22Rv1 (cell line): ENCODE measurements around the gene ECT2L.

Experiments used
- CTCF ChIP-seq: fragments of 450-650 bp; IDR thresholded peaks from 2 replicates; pipeline ENCODE4 v1.5.1; 2017; ENCODE audit warnings: mild to moderate bottlenecking
- ZFX ChIP-seq: fragments of 450-650 bp; IDR thresholded peaks from 2 replicates; pipeline ENCODE4 v1.6.1; 2017; ENCODE audit warnings: antibody characterized with exemption, borderline replicate concordance

- no peak for TF ChIP-seq CTCF
- TF ChIP-seq ZFX = no peak
These were observed 66.6 kb downstream of the ECT2L start for GRCh38 chr6:138862456-138862855.
